PFSK-1 (cell line): Measurements from ENCODE around the gene CYYR1.

Experiments
- FOXP2 ChIP-seq: optimal IDR thresholded peaks from 2 replicates; pipeline ENCODE3; 2011; ENCODE audit warnings: borderline replicate concordance, control low read depth, inconsistent platforms; ENCODE audit not compliant: insufficient read depth; ENCODE audit errors: extremely low read length, extremely low read depth
- POLR2AphosphoS5 ChIP-seq: IDR thresholded peaks from 2 replicates; pipeline ENCODE4 v1.6.1; 2012; ENCODE audit warnings: low read depth, mild to moderate bottlenecking, control low read depth, low read length, moderate library complexity
- REST ChIP-seq, 2 experiments: IDR thresholded peaks; 2 replicates each; pipeline versions ENCODE4 v1.6.1 to v1.8.0; 2011 to 2012; ENCODE audit warnings: low read depth in 2 of 2, low read length in 2 of 2, control low read depth in 1 of 2, inconsistent platforms in 1 of 2, mild to moderate bottlenecking in 1 of 2, moderate library complexity in 1 of 2; ENCODE audit not compliant: insufficient read depth in 1 of 2
- SIN3A ChIP-seq: IDR thresholded peaks from 2 replicates; pipeline ENCODE4 v1.6.1; 2012; ENCODE audit warnings: mild to moderate bottlenecking, low read length, moderate library complexity, borderline replicate concordance; ENCODE audit not compliant: insufficient read depth
- TAF1 ChIP-seq: IDR thresholded peaks from 2 replicates; pipeline ENCODE4 v1.6.1; 2012; ENCODE audit warnings: low read length, control low read depth, borderline replicate concordance; ENCODE audit not compliant: insufficient read depth

CYYR1 gene

GRCh38 chr21:26557106-26557505 is 16.0 kb downstream of the CYYR1 start:
- no peak for TF ChIP-seq TAF1
- no peak for TF ChIP-seq SIN3A
- no peak for TF ChIP-seq FOXP2
- no peak for TF ChIP-seq REST (IDR thresholded peaks at IDR 0.05; ENCODE audit: insufficient read depth in 1 of 2, low read depth in 2 of 2, low read length in 2 of 2)
- no peak for TF ChIP-seq POLR2AphosphoS5

GRCh38 chr21:26555540-26556146 is 17.4 kb downstream of the CYYR1 start:
- TF ChIP-seq REST (IDR thresholded peaks at IDR 0.05; ENCODE audit: insufficient read depth in 1 of 2, low read depth in 2 of 2, low read length in 2 of 2), result no peak
- no peak for TF ChIP-seq TAF1
- TF ChIP-seq POLR2AphosphoS5, result no peak
- TF ChIP-seq FOXP2, result no peak
- no peak for TF ChIP-seq SIN3A

GRCh38 chr21:26554365-26554764 is 18.7 kb downstream of the CYYR1 start:
- TF ChIP-seq FOXP2 (no peak), POLR2AphosphoS5 (no peak), TAF1 (no peak), SIN3A (no peak)

GRCh38 chr21:26553898-26554297 is 19.2 kb downstream of the CYYR1 start:
- TF ChIP-seq SIN3A (no peak), FOXP2 (no peak), REST (IDR thresholded peaks at IDR 0.05; ENCODE audit: insufficient read depth in 1 of 2, low read depth in 2 of 2, low read length in 2 of 2) (no peak), POLR2AphosphoS5 (no peak), TAF1 (no peak)

- no peak for TF ChIP-seq REST (IDR thresholded peaks at IDR 0.05; ENCODE audit: insufficient read depth in 1 of 2, low read depth in 2 of 2, low read length in 2 of 2)
- no peak for TF ChIP-seq POLR2AphosphoS5
- no peak for TF ChIP-seq SIN3A
- no peak for TF ChIP-seq FOXP2
- no peak for TF ChIP-seq TAF1
These were observed 22.8 kb downstream of the CYYR1 start for GRCh38 chr21:26550326-26550725.
